Measurements from ENCODE around the gene KLF3.

DNA sequence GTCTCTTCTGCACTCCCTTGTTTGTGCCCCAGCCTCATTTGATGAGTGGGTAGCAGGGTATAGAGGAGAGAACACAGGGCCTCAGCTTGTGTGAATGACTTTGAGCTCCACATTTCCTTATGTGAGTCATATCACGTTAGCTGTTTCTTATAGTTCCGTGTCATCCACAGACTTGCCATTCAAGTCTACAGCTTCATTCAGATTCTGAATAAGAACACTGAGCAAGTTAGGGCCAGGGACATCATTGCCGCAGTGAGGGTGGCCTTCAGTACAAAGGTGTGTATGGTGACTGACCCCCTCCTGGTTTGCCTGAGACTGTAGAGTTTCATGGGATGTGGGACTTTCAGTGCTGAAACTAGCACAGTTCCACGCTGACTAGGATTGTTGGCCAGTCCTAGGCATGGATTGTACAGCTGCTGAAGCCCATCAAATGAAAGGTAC is 23.6 kb downstream of the KLF3 start:
- TF ChIP-seq MZF1 (tag by site-specific recombination; IDR thresholded peaks at IDR 0.05; ENCODE audit: borderline replicate concordance) = no peak
- TF ChIP-seq ZBTB1 (tag by site-specific recombination; IDR thresholded peaks at IDR 0.05) = no peak
- TF ChIP-seq, protein P1, sequence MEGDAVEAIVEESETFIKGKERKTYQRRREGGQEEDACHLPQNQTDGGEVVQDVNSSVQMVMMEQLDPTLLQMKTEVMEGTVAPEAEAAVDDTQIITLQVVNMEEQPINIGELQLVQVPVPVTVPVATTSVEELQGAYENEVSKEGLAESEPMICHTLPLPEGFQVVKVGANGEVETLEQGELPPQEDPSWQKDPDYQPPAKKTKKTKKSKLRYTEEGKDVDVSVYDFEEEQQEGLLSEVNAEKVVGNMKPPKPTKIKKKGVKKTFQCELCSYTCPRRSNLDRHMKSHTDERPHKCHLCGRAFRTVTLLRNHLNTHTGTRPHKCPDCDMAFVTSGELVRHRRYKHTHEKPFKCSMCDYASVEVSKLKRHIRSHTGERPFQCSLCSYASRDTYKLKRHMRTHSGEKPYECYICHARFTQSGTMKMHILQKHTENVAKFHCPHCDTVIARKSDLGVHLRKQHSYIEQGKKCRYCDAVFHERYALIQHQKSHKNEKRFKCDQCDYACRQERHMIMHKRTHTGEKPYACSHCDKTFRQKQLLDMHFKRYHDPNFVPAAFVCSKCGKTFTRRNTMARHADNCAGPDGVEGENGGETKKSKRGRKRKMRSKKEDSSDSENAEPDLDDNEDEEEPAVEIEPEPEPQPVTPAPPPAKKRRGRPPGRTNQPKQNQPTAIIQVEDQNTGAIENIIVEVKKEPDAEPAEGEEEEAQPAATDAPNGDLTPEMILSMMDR (tag by site-specific recombination; IDR thresholded peaks at IDR 0.05) = no peak
